Hepatocyte (in vitro differentiated cells): ENCODE results near the gene MFSD11. TPM values are rescaled to one million over a fixed set of nuclear protein-coding genes. Genes with fewer than 3 reads are reported as not detected.

Experiments used
- DNase-seq: peaks from one replicate; pipeline ENCODE4 v3.0.0-alpha.2; 2016; ENCODE audit warnings: low spot score
- H2AFZ ChIP-seq: fragments of 200-600 bp; sonication (generic); 2 replicates; pipeline ENCODE4 v1.6.0; 2016; ENCODE audit warnings: antibody characterized with exemption, mild to moderate bottlenecking
- H3K27ac ChIP-seq: fragments of 200-600 bp; sonication (generic); 2 replicates; pipeline ENCODE4 v1.5.1; 2016; ENCODE audit warnings: mild to moderate bottlenecking
- H3K27me3 ChIP-seq: fragments of 200-600 bp; sonication (generic); 2 replicates; pipeline ENCODE4 v1.6.1; 2016
- H3K36me3 ChIP-seq: fragments of 200-600 bp; sonication (generic); replicated peaks from 2 replicates; pipeline ENCODE4 v1.5.1; 2016; ENCODE audit warnings: low read depth; ENCODE audit not compliant: insufficient read depth
- H3K4me1 ChIP-seq: fragments of 200-600 bp; sonication (generic); 2 replicates; pipeline ENCODE4 v1.5.1; 2016; ENCODE audit warnings: mild to moderate bottlenecking, moderate library complexity; ENCODE audit not compliant: insufficient read depth
- H3K4me2 ChIP-seq: fragments of 200-600 bp; sonication (generic); 2 replicates; pipeline ENCODE4 v1.6.0; 2016
- H3K4me3 ChIP-seq: fragments of 200-600 bp; sonication (generic); 2 replicates; pipeline ENCODE4 v1.5.1; 2016; ENCODE audit warnings: mild to moderate bottlenecking
- H3K79me2 ChIP-seq: fragments of 200-600 bp; sonication (generic); 2 replicates; pipeline ENCODE4 v1.6.0; 2017; ENCODE audit warnings: mild to moderate bottlenecking
- H3K9me2 ChIP-seq: fragments of 200-600 bp; sonication (generic); replicated peaks from 2 replicates; pipeline ENCODE4 v1.6.0; 2017; ENCODE audit warnings: mild to moderate bottlenecking; ENCODE audit not compliant: insufficient read depth
- H3K9me3 ChIP-seq: fragments of 200-600 bp; sonication (generic); 2 replicates; pipeline ENCODE4 v1.5.1; 2016; ENCODE audit warnings: low read depth, mild to moderate bottlenecking
- H4K20me1 ChIP-seq: fragments of 200-600 bp; sonication (generic); 2 replicates; pipeline ENCODE4 v1.6.0; 2016; ENCODE audit warnings: mild to moderate bottlenecking; ENCODE audit not compliant: insufficient read depth, poor library complexity, severe bottlenecking
- EZH2 ChIP-seq: fragments of 200-600 bp; sonication (generic); IDR thresholded peaks from 2 replicates; pipeline ENCODE4 v1.6.1; 2016; ENCODE audit warnings: antibody characterized with exemption, mild to moderate bottlenecking, borderline replicate concordance
- EZH2phosphoT487 ChIP-seq: fragments of 200-600 bp; sonication (generic); IDR thresholded peaks from one replicate; pipeline ENCODE4 v1.6.1; 2018; ENCODE audit warnings: antibody characterized with exemption, mild to moderate bottlenecking, low read depth, moderate library complexity; ENCODE audit not compliant: unreplicated experiment, severe bottlenecking
- WGBS: methylation state at CpG from one replicate; pipeline ENCODE4 v1.1.6; 2016; ENCODE audit warnings: low lambda C conversion rate; ENCODE audit errors: missing lambda C conversion rate; 5-methylcytosine and 5-hydroxymethylcytosine counted together
- polyA plus RNA-seq: library from polyadenylated mRNA; unstranded; fragments of >200 nt; fragmentation: Nextera tagmentation; extraction: Ambion mirVana; gene quantifications from 2 replicates; pipeline ENCODE4 v1.2.1, GENCODE V29; 2016
- total RNA-seq: library from RNA; depleted of rRNA; stranded (reverse); fragments of >200 nt; gene quantifications from 2 replicates; pipeline ENCODE4 v1.2.3, GENCODE V29; 2014
- TF ChIP-seq, protein P1 (sequence below): fragments of 200-600 bp; sonication (generic); IDR thresholded peaks from 2 replicates; pipeline ENCODE4 v1.5.1; 2016; ENCODE audit warnings: antibody characterized with exemption, mild to moderate bottlenecking; ENCODE audit not compliant: poor library complexity

Gene MFSD11
- total and polyA plus RNA-seq, 2 experiments from 2014 or later = 43.5 to 66.6 TPM

GRCh38 chr17:76775021-76775600, 37.2 kb downstream of the MFSD11 start:
- no peak overlapping the region for H2AFZ ChIP-seq
- no peaks in the 10 kb centered on the region for H3K9me2 ChIP-seq
- no peak overlapping the region for H3K4me2 ChIP-seq
- H3K27ac ChIP-seq = no peak overlapping the region
- no peaks in the 10 kb centered on the region for H3K9me3 ChIP-seq
- no peaks in the 10 kb centered on the region for H3K79me2 ChIP-seq
- TF ChIP-seq, protein P1, sequence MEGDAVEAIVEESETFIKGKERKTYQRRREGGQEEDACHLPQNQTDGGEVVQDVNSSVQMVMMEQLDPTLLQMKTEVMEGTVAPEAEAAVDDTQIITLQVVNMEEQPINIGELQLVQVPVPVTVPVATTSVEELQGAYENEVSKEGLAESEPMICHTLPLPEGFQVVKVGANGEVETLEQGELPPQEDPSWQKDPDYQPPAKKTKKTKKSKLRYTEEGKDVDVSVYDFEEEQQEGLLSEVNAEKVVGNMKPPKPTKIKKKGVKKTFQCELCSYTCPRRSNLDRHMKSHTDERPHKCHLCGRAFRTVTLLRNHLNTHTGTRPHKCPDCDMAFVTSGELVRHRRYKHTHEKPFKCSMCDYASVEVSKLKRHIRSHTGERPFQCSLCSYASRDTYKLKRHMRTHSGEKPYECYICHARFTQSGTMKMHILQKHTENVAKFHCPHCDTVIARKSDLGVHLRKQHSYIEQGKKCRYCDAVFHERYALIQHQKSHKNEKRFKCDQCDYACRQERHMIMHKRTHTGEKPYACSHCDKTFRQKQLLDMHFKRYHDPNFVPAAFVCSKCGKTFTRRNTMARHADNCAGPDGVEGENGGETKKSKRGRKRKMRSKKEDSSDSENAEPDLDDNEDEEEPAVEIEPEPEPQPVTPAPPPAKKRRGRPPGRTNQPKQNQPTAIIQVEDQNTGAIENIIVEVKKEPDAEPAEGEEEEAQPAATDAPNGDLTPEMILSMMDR = no peak
- TF ChIP-seq EZH2 = no peak
- no peak for TF ChIP-seq EZH2phosphoT487
- peaks cover 11% of the 10 kb centered on the region for H3K4me1 ChIP-seq
- H3K4me3 ChIP-seq = no peak overlapping the region
- H3K36me3 ChIP-seq = no peaks in the 10 kb centered on the region
- 65% methylated on average over 10 of the region's 10 CpGs for WGBS
- no peaks in the 10 kb centered on the region for H3K27me3 ChIP-seq
- DNase-seq = no peak
- H4K20me1 ChIP-seq = no peaks in the 10 kb centered on the region

GRCh38 chr17:76781056-76781982, 43.4 kb downstream of the MFSD11 start:
- Histone ChIP-seq H3K4me1 (no peaks in the 10 kb centered on the region), H3K79me2 (no peaks in the 10 kb centered on the region), H3K27me3 (no peaks in the 10 kb centered on the region), H4K20me1 (no peaks in the 10 kb centered on the region), H3K9me3 (no peaks in the 10 kb centered on the region), H2AFZ (no peak overlapping the region), H3K36me3 (no peaks in the 10 kb centered on the region), H3K27ac (no peak overlapping the region), H3K4me2 (no peak overlapping the region), H3K4me3 (no peak overlapping the region), H3K9me2 (no peaks in the 10 kb centered on the region)
- TF ChIP-seq EZH2phosphoT487 (no peak), EZH2 (no peak)
- TF ChIP-seq, protein P1 = no peak
- DNase-seq = no peak
- WGBS = 89% methylated on average over 12 of the region's 12 CpGs

DNA sequence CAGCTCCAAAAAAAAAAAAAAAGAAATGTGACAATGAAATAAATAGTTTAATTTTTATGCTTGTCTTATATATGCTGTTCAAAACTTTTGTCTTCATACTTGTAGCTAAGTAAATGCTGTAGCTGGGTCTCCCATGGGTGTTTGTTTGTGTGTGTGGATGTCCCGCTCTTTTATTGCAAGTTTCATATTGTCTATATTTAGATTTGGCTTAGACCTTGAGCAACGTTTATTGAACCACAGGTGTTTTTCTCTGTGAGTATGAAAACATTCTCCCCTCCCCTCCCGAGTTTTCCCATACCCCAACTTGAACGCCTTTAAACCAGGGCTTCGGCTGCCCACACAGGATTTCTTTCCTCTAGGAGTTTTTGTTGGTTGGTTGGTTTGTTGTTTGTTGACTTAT, 45.2 kb downstream of the MFSD11 start:
- DNase-seq = no peak
- Histone ChIP-seq H3K27me3 (no peaks in the 10 kb centered on the region), H3K36me3 (no peaks in the 10 kb centered on the region), H3K9me2 (no peaks in the 10 kb centered on the region), H3K4me1 (no peaks in the 10 kb centered on the region), H2AFZ (no peak overlapping the region), H3K4me2 (no peak overlapping the region), H3K27ac (no peak overlapping the region), H4K20me1 (no peaks in the 10 kb centered on the region), H3K4me3 (no peak overlapping the region), H3K79me2 (no peaks in the 10 kb centered on the region), H3K9me3 (no peaks in the 10 kb centered on the region)
- TF ChIP-seq EZH2phosphoT487 (no peak), EZH2 (no peak)
- TF ChIP-seq, protein P1 = no peak
- WGBS = 91% methylated on average over 5 of the region's 5 CpGs
